HL-60 (cell line): ENCODE results near the gene ITGA3.

Source experiments
- DNase-seq, 2 experiments: peaks; one replicate each; pipeline ENCODE4 v3.0.0-alpha.2; 2010 to 2020; ENCODE audit warnings: low read depth in 1 of 2, low spot score in 1 of 2
- H3K27ac ChIP-seq: fragments of 250-450 bp; sonication (Bioruptor Pico); replicated peaks from 2 replicates; pipeline ENCODE4 v1.5.1; 2020; ENCODE audit warnings: mild to moderate bottlenecking, moderate library complexity
- H3K27me3 ChIP-seq: fragments of 250-450 bp; sonication (Bioruptor Pico); 2 replicates; pipeline ENCODE4 v1.5.1; 2021; ENCODE audit warnings: mild to moderate bottlenecking, moderate library complexity; ENCODE audit not compliant: insufficient read depth, poor library complexity, severe bottlenecking
- H3K4me3 ChIP-seq: replicated peaks from 2 replicates; pipeline ENCODE4 v1.5.1; 2011; ENCODE audit warnings: mild to moderate bottlenecking, control low read depth, low read length; ENCODE audit not compliant: insufficient read depth
- GABPA ChIP-seq: IDR thresholded peaks from 2 replicates; pipeline ENCODE4 v1.6.1; 2012; ENCODE audit warnings: low read depth
- POLR2AphosphoS5 ChIP-seq: IDR thresholded peaks from 2 replicates; pipeline ENCODE4 v1.6.1; 2012; ENCODE audit warnings: low read depth
- SPI1 ChIP-seq: IDR thresholded peaks from 2 replicates; pipeline ENCODE4 v1.6.1; 2012; ENCODE audit warnings: low read depth, mild to moderate bottlenecking, borderline replicate concordance
- TF ChIP-seq, protein P1 (sequence below): IDR thresholded peaks from 2 replicates; pipeline ENCODE4 v1.6.1; 2012; ENCODE audit warnings: low read depth; ENCODE audit not compliant: insufficient replicate concordance
- TF ChIP-seq, protein P2 (sequence below): IDR thresholded peaks from one replicate; pipeline ENCODE4 v1.5.1; 2011; ENCODE audit warnings: low read length, control low read depth, inconsistent platforms; ENCODE audit not compliant: insufficient read depth

ITGA3 gene

DNA sequence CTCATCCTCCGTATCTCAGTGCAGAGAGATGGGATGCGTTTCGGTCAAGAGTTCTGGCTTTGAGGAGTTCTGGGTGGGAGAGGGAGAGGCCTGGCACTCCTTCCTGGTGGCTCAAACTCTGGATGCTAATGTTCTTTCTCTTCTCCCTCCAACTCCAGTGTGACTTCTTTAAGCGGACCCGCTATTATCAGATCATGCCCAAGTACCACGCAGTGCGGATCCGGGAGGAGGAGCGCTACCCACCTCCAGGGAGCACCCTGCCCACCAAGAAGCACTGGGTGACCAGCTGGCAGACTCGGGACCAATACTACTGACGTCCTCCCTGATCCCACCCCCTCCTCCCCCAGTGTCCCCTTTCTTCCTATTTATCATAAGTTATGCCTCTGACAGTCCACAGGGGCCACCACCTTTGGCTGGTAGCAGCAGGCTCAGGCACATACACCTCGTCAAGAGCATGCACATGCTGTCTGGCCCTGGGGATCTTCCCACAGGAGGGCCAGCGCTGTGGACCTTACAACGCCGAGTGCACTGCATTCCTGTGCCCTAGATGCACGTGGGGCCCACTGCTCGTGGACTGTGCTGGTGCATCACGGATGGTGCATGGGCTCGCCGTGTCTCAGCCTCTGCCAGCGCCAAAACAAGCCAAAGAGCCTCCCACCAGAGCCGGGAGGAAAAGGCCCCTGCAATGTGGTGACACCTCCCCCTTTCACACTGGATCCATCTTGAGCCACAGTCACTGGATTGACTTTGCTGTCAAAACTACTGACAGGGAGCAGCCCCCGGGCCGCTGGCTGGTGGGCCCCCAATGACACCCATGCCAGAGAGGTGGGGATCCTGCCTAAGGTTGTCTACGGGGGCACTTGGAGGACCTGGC, 33.3 kb downstream of the ITGA3 start:
- no peak overlapping the region for H3K4me3 ChIP-seq
- TF ChIP-seq GABPA (no peak), SPI1 (no peak), POLR2AphosphoS5 (no peak)
- TF ChIP-seq, protein P1, sequence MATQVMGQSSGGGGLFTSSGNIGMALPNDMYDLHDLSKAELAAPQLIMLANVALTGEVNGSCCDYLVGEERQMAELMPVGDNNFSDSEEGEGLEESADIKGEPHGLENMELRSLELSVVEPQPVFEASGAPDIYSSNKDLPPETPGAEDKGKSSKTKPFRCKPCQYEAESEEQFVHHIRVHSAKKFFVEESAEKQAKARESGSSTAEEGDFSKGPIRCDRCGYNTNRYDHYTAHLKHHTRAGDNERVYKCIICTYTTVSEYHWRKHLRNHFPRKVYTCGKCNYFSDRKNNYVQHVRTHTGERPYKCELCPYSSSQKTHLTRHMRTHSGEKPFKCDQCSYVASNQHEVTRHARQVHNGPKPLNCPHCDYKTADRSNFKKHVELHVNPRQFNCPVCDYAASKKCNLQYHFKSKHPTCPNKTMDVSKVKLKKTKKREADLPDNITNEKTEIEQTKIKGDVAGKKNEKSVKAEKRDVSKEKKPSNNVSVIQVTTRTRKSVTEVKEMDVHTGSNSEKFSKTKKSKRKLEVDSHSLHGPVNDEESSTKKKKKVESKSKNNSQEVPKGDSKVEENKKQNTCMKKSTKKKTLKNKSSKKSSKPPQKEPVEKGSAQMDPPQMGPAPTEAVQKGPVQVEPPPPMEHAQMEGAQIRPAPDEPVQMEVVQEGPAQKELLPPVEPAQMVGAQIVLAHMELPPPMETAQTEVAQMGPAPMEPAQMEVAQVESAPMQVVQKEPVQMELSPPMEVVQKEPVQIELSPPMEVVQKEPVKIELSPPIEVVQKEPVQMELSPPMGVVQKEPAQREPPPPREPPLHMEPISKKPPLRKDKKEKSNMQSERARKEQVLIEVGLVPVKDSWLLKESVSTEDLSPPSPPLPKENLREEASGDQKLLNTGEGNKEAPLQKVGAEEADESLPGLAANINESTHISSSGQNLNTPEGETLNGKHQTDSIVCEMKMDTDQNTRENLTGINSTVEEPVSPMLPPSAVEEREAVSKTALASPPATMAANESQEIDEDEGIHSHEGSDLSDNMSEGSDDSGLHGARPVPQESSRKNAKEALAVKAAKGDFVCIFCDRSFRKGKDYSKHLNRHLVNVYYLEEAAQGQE: no peak
- TF ChIP-seq, protein P2, sequence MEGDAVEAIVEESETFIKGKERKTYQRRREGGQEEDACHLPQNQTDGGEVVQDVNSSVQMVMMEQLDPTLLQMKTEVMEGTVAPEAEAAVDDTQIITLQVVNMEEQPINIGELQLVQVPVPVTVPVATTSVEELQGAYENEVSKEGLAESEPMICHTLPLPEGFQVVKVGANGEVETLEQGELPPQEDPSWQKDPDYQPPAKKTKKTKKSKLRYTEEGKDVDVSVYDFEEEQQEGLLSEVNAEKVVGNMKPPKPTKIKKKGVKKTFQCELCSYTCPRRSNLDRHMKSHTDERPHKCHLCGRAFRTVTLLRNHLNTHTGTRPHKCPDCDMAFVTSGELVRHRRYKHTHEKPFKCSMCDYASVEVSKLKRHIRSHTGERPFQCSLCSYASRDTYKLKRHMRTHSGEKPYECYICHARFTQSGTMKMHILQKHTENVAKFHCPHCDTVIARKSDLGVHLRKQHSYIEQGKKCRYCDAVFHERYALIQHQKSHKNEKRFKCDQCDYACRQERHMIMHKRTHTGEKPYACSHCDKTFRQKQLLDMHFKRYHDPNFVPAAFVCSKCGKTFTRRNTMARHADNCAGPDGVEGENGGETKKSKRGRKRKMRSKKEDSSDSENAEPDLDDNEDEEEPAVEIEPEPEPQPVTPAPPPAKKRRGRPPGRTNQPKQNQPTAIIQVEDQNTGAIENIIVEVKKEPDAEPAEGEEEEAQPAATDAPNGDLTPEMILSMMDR: no peak
- no peak overlapping the region for H3K27ac ChIP-seq

DNA sequence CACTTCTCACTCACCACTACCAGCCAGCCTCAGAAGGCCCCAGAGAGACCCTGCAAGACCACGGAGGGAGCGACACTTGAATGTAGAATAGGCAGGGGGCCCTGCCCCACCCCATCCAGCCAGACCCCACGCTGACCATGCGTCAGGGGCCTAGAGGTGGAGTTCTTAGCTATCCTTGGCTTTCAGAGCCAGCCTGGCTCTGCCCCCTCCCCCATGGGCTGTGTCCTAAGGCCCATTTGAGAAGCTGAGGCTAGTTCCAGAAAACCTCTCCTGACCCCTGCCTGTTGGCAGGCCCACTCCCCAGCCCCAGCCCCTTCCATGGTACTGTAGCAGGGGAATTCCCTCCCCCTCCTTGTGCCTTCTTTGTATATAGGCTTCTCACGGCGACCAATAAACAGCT, 34.2 kb downstream of the ITGA3 start:
- no peak for DNase-seq
- TF ChIP-seq SPI1: no peak
- TF ChIP-seq POLR2AphosphoS5: no peak
- TF ChIP-seq, protein P1: no peak
- no peak for TF ChIP-seq GABPA
- TF ChIP-seq, protein P2: no peak
- peaks cover 18% of the 10 kb centered on the region for H3K27me3 ChIP-seq
- H3K4me3 ChIP-seq: no peak overlapping the region
- H3K27ac ChIP-seq: no peak overlapping the region

More for the DNA sequence above, 33.3 kb downstream of the ITGA3 start:
- peaks cover 11% of the 10 kb centered on the region for H3K27me3 ChIP-seq
- no peak for DNase-seq

DNA sequence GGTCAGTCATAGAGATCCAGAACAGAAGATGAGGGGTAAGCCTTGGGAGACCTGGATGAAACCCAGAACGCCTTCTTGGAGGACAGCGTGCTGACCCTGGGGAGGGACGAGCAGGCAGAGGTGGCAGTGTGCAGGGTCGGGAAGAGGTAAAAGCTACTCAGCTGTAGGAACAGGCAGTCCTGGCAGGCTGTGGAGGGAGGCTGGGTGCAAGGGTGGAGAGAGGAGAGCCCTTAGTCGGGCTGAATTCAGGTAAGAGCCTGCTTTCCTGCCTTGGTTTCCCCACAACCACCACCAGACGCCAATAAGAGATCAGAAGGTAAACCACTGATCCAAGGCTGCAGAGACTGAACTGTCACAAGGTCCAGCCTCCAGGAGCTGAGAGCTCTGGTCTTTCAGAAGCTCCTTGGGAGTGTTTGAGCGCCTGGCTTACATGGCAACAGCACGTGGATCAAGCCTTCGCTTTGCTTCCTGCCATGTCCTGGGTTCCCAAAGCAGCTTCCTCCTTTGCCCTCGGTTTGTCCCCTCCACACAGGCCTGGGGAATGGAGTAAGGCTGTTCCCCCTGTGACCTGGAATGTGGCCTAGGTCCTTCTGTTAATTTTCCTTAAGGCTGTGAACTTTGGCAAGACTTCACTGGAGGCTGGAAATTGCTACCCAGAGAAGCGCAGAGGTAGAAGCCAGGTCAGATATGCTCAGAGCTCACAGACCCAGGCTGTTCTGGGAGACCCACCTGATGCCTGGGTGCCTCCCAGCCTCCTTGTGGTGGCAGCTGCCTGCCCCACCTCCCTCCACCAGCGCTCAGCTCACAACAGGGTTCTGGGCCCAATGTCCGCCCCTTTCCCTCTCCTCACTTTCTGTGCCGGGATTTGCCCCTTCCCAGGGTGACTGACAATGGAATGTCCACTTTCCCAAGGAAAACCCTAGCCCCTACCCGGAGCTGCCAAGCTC, 35.3 kb downstream of the ITGA3 start:
- DNase-seq: no peak
- TF ChIP-seq POLR2AphosphoS5: no peak
- TF ChIP-seq, protein P2: no peak
- Histone ChIP-seq H3K27me3 (peaks cover 30% of the 10 kb centered on the region), H3K4me3 (no peak overlapping the region), H3K27ac (no peak overlapping the region)
